ENCODE results near the gene LMTK2. TPM values are rescaled to one million over a fixed set of nuclear protein-coding genes. Genes with fewer than 3 reads are reported as not detected.

The LMTK2 gene
- total RNA-seq, 1 experiment from 2014 or later: 17.8 TPM

GRCh38 chr7:98215561-98216495, 109.2 kb downstream of the LMTK2 start:
- Histone ChIP-seq H3K27me3 (ENCODE audit: insufficient read depth, low read length) (no peaks in the 10 kb centered on the region), H3K4me2 (ENCODE audit: low read length) (no peak overlapping the region), H3K4me3 (replicated peaks in 1 of 2; ENCODE audit: low read depth in 1 of 2, low read length in 2 of 2) (no peak overlapping the region), H3K4me1 (ENCODE audit: control insufficient read depth in 1 of 2, insufficient read depth in 2 of 2, low read length in 2 of 2) (peaks cover 3 to 7% of the 10 kb centered on the region in 2 experiments; a peak in 2 of 4 replicates), H3K36me3 (ENCODE audit: control insufficient read depth in 1 of 2, insufficient read depth in 2 of 2, low read length in 2 of 2) (no peaks in the 10 kb centered on the region), H3K9me2 (ENCODE audit: insufficient read depth) (no peaks in the 10 kb centered on the region), H3K9me3 (ENCODE audit: control insufficient read depth in 1 of 2, insufficient read depth in 1 of 2, low read depth in 1 of 2, low read length in 2 of 2) (no peaks in the 10 kb centered on the region), H3K9ac (ENCODE audit: low read length) (no peak overlapping the region), H4K20me1 (ENCODE audit: insufficient read depth) (no peaks in the 10 kb centered on the region), H3K27ac (ENCODE audit: low read depth, low read length) (no peak overlapping the region), H2AFZ (ENCODE audit: low read depth, low read length, poor library complexity, severe bottlenecking) (no peak overlapping the region), H3K79me2 (ENCODE audit: insufficient read depth, low read length) (no peaks in the 10 kb centered on the region)
- ChIA-PET RAD21 (ENCODE audit: low non-redundant PET in 1 of 2, low total read pairs in 2 of 2, uncharacterized antibody in 2 of 2, unreplicated experiment in 2 of 2) (no interaction called here), CTCF (no interaction called here), POLR2A (no interaction called here)
- TSS peak; percentile 60 for BruUV-seq (replicated peaks)
- intact Hi-C loops (cut with micrococcal nuclease): no loop called here
- no peak for DNase-seq (ENCODE audit: low read depth, low spot score)
- no peak for TF ChIP-seq ATF3 (IDR thresholded peaks at IDR 0.05)
- TF ChIP-seq EGR1 (IDR thresholded peaks at IDR 0.05; ENCODE audit: low read depth): no peak
- no peak for TF ChIP-seq REST (IDR thresholded peaks at IDR 0.05; ENCODE audit: low read depth)
- TF ChIP-seq RAD21 (IDR thresholded peaks at IDR 0.05; ENCODE audit: low read depth): no peak
- no peak for TF ChIP-seq EZH2 (IDR thresholded peaks at IDR 0.05)
- TF ChIP-seq POLR2AphosphoS5 (IDR thresholded peaks at IDR 0.05; ENCODE audit: low read depth, low read length): no peak
- TF ChIP-seq SP1 (IDR thresholded peaks at IDR 0.05; ENCODE audit: low read depth): no peak
- no peak for TF ChIP-seq ZNF274 (IDR thresholded peaks at IDR 0.05; ENCODE audit: low read depth, low read length)
- TF ChIP-seq ZBTB33 (IDR thresholded peaks at IDR 0.05; ENCODE audit: extremely low read depth, insufficient replicate concordance, low read length): no peak
- ATAC-seq: no peak

Measured in HCT116 (cell line).